K562 (cell line): ENCODE data around the gene KRT81.

Experiments
- CHD2 ChIP-seq: IDR thresholded peaks from 2 replicates; pipeline ENCODE4 v1.6.1; 2011; ENCODE audit warnings: low read depth, low read length
- DMBX1 ChIP-seq: fragments of 250-450 bp; sonication (Bioruptor Pico); IDR thresholded peaks from 2 replicates; pipeline ENCODE4 v1.8.0; 2022; ENCODE audit warnings: inconsistent platforms, mild to moderate bottlenecking, moderate library complexity, borderline replicate concordance
- DPF2 ChIP-seq: fragments of 450-650 bp; IDR thresholded peaks from 2 replicates; pipeline ENCODE4 v1.6.1; 2016
- RBBP5 ChIP-seq: fragments of 200-600 bp; sonication (generic); IDR thresholded peaks from 2 replicates; pipeline ENCODE4 v1.6.1; 2012; ENCODE audit warnings: borderline replicate concordance, mild to moderate bottlenecking, low read length, control low read depth, inconsistent platforms; ENCODE audit not compliant: insufficient read depth, poor library complexity, severe bottlenecking
- SMARCE1 ChIP-seq: fragments of 450-650 bp; IDR thresholded peaks from 2 replicates; pipeline ENCODE4 v1.7.1; 2016; ENCODE audit warnings: mild to moderate bottlenecking
- SP1 ChIP-seq: sonication (generic); formaldehyde crosslinking; IDR thresholded peaks from 2 replicates; pipeline ENCODE4 v1.8.1; 2022; ENCODE audit warnings: mild to moderate bottlenecking, missing genetic modification reagents
- SRSF9 ChIP-seq: fragments of 200-400 bp; formaldehyde crosslinking; IDR thresholded peaks from 2 replicates; pipeline ENCODE4 v1.6.1; 2017; ENCODE audit warnings: low read depth, low read length, borderline replicate concordance
- ZNF644 ChIP-seq: fragments of 200-800 bp; sonication (Bioruptor generic); IDR thresholded peaks from 2 replicates; pipeline ENCODE4 v1.6.1; 2016; ENCODE audit warnings: low read depth, missing genetic modification characterization, missing compliant biosample characterization
- TF ChIP-seq, protein P1 (sequence below), 2 experiments: fragments of 450-650 bp; formaldehyde crosslinking in 1 of 2; IDR thresholded peaks; 2 replicates each; pipeline versions ENCODE4 v1.4.0 to v1.6.1; 2014 to 2020; ENCODE audit warnings: mild to moderate bottlenecking in 2 of 2, borderline replicate concordance in 1 of 2, low read depth in 1 of 2
- TF ChIP-seq, protein P2 (sequence below): sonication (generic); formaldehyde crosslinking; IDR thresholded peaks from 2 replicates; pipeline ENCODE4 v1.8.1; 2022; ENCODE audit warnings: missing genetic modification reagents

DNA sequence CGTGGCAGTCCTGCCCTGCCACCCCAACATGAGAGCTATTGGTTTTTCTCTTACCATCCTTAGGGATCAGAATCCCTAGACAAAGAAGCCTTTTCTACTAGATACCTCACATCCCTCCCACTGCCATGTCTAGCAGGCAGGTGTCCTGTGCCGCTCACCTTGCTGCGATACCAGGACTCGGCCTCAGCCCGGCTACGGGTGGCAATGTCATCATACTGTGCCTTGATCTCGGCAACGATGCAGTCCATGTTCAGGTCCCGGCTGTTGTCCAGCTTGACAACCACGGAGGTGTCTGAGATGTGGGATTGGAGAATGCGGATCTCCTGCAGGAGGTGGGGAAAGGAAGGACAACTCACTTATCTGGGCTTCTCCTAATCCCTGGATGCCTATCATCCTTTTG, 25.4 kb upstream of the KRT81 start:
- TF ChIP-seq SMARCE1 = no peak
- TF ChIP-seq ZNF644 (tag) = no peak
- TF ChIP-seq, protein P1, sequence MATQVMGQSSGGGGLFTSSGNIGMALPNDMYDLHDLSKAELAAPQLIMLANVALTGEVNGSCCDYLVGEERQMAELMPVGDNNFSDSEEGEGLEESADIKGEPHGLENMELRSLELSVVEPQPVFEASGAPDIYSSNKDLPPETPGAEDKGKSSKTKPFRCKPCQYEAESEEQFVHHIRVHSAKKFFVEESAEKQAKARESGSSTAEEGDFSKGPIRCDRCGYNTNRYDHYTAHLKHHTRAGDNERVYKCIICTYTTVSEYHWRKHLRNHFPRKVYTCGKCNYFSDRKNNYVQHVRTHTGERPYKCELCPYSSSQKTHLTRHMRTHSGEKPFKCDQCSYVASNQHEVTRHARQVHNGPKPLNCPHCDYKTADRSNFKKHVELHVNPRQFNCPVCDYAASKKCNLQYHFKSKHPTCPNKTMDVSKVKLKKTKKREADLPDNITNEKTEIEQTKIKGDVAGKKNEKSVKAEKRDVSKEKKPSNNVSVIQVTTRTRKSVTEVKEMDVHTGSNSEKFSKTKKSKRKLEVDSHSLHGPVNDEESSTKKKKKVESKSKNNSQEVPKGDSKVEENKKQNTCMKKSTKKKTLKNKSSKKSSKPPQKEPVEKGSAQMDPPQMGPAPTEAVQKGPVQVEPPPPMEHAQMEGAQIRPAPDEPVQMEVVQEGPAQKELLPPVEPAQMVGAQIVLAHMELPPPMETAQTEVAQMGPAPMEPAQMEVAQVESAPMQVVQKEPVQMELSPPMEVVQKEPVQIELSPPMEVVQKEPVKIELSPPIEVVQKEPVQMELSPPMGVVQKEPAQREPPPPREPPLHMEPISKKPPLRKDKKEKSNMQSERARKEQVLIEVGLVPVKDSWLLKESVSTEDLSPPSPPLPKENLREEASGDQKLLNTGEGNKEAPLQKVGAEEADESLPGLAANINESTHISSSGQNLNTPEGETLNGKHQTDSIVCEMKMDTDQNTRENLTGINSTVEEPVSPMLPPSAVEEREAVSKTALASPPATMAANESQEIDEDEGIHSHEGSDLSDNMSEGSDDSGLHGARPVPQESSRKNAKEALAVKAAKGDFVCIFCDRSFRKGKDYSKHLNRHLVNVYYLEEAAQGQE (IDR thresholded peaks at IDR 0.05; ENCODE audit: borderline replicate concordance) = no peak
- TF ChIP-seq, protein P1 (CRISPR knock-in tag; IDR thresholded peaks at IDR 0.05; ENCODE audit: low read depth) = no peak
- TF ChIP-seq SP1 (CRISPR knock-in tag) = no peak
- TF ChIP-seq, protein P2, sequence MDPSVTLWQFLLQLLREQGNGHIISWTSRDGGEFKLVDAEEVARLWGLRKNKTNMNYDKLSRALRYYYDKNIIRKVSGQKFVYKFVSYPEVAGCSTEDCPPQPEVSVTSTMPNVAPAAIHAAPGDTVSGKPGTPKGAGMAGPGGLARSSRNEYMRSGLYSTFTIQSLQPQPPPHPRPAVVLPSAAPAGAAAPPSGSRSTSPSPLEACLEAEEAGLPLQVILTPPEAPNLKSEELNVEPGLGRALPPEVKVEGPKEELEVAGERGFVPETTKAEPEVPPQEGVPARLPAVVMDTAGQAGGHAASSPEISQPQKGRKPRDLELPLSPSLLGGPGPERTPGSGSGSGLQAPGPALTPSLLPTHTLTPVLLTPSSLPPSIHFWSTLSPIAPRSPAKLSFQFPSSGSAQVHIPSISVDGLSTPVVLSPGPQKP = no peak
- TF ChIP-seq DMBX1 = no peak
- no peak for TF ChIP-seq RBBP5
- TF ChIP-seq DPF2 = no peak
- no peak for TF ChIP-seq SRSF9
- TF ChIP-seq CHD2 = no peak
